Glutamatergic neuron (in vitro differentiated cells): Measurements from ENCODE around the gene HYAL1. TPM values are rescaled to one million over a fixed set of nuclear protein-coding genes. Genes with fewer than 3 reads are reported as not detected.
A peak's percentile ranks its signal among the peaks of the same experiment; 100 is the strongest.

Source experiments
- DNase-seq: peaks from one replicate; pipeline ENCODE4 v3.0.0; 2022
- H3K27ac Mint-ChIP-seq: one replicate; pipeline ENCODE4 v1.8.0; 2020; ENCODE audit warnings: mild to moderate bottlenecking, mixed read lengths, inconsistent platforms; ENCODE audit not compliant: unreplicated experiment
- H3K27me3 Mint-ChIP-seq: one replicate; pipeline ENCODE4 v1.8.0; 2020; ENCODE audit warnings: mild to moderate bottlenecking, moderate library complexity, mixed read lengths, inconsistent platforms; ENCODE audit not compliant: unreplicated experiment
- H3K36me3 Mint-ChIP-seq: one replicate; pipeline ENCODE4 v1.8.0; 2020; ENCODE audit warnings: mild to moderate bottlenecking, mixed read lengths, inconsistent platforms; ENCODE audit not compliant: unreplicated experiment
- H3K4me1 Mint-ChIP-seq: one replicate; pipeline ENCODE4 v1.8.0; 2020; ENCODE audit warnings: mild to moderate bottlenecking, low read depth, mixed read lengths, inconsistent platforms; ENCODE audit not compliant: unreplicated experiment
- H3K4me3 Mint-ChIP-seq: one replicate; pipeline ENCODE4 v1.8.0; 2020; ENCODE audit warnings: mild to moderate bottlenecking, mixed read lengths, inconsistent platforms; ENCODE audit not compliant: unreplicated experiment
- H3K9me3 Mint-ChIP-seq: one replicate; pipeline ENCODE4 v1.8.0; 2020; ENCODE audit warnings: mild to moderate bottlenecking, moderate library complexity, mixed read lengths, inconsistent platforms; ENCODE audit not compliant: unreplicated experiment
- CTCF ChIP-seq: fragments of 200-600 bp; sonication (generic); IDR thresholded peaks from one replicate; pipeline ENCODE4 v1.5.0; 2021; ENCODE audit not compliant: partially characterized antibody, unreplicated experiment
- total RNA-seq: library from RNA; stranded (reverse); fragmentation: NEBNext Ultra II Directional; extraction: Animal tissue kit (Norgen Biotek cat#: 25700); gene quantifications from one replicate; pipeline ENCODE4 v1.2.1, GENCODE V29; 2021; ENCODE audit not compliant: unreplicated experiment

HYAL1 gene
- total RNA-seq, 1 donor from 2014 or later = 0.96 TPM

- Mint-ChIP-seq H3K9me3 (peaks cover 17% of the 10 kb centered on the region), H3K4me3 (no peak overlapping the region), H3K27ac (no peak overlapping the region), H3K4me1 (peaks cover 15% of the 10 kb centered on the region), H3K36me3 (peaks cover 4% of the 10 kb centered on the region), H3K27me3 (peaks cover 27% of the 10 kb centered on the region)
- TF ChIP-seq CTCF = no peak
- no peak for DNase-seq
These were observed 39.6 kb upstream of the HYAL1 start for GRCh38 chr3:50342813-50343633.

DNA sequence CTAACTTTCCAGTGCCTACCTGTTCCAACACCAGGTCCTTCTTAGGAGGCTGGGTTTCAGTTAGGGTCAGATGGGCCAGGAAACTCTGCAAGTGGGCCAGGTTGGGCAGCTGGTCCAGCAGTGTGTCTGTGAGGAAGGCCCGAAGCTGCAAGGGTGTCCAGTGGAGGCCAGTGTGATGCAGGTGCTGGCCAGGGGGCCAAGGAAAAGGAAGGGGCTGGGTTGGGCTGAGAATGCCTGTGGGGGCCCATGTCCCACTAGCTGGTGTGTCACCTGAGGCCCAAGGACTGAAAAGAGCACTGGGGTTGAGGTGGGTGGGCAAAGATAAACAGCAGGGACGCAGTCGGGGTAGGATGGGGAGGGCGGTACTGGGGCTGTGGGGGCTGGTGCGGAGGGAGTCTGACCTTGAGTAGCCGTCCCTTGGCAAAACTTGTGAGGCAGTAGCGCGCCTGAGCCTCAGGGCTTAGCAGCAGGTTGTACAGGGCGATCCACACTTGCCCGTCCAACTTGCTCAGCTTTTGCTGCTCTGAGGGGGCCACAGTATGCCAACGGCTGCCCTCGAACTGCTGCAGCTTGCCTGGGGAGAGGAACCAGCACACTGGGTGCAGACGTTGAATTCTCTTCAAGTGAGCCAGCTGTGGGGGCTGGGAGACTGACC is 38.7 kb upstream of the HYAL1 start:
- Mint-ChIP-seq H3K4me1 (peaks cover 15% of the 10 kb centered on the region), H3K4me3 (no peak overlapping the region), H3K27me3 (peaks cover 27% of the 10 kb centered on the region), H3K36me3 (peaks cover 4% of the 10 kb centered on the region), H3K9me3 (peaks cover 17% of the 10 kb centered on the region), H3K27ac (no peak overlapping the region)
- no peak for TF ChIP-seq CTCF
- DNase-seq = no peak

DNA sequence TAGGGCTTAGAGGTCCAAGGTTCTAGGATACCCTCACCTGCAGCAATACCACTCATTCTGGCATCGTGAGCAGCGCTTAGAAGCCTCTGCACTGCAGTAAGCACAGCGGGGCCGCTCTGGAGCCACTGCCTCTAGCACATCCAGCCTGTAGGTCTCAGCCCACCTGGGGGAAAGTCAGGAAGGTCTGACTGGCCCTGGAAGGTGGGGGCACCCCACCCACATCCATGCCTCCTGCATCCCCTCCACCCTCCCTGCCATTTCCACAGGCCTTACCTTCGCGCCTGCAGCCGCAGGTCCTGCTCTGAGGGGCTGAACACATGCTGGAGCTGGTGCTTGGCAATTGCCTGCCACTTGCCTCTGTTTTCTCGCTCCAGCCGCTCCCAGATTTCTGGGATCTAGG is 38.2 kb upstream of the HYAL1 start:
- DNase-seq = no peak
- Mint-ChIP-seq H3K36me3 (peaks cover 4% of the 10 kb centered on the region), H3K27ac (no peak overlapping the region), H3K9me3 (peaks cover 18% of the 10 kb centered on the region), H3K4me1 (peaks cover 15% of the 10 kb centered on the region), H3K4me3 (no peak overlapping the region), H3K27me3 (peaks cover 29% of the 10 kb centered on the region)
- TF ChIP-seq CTCF = no peak

DNA sequence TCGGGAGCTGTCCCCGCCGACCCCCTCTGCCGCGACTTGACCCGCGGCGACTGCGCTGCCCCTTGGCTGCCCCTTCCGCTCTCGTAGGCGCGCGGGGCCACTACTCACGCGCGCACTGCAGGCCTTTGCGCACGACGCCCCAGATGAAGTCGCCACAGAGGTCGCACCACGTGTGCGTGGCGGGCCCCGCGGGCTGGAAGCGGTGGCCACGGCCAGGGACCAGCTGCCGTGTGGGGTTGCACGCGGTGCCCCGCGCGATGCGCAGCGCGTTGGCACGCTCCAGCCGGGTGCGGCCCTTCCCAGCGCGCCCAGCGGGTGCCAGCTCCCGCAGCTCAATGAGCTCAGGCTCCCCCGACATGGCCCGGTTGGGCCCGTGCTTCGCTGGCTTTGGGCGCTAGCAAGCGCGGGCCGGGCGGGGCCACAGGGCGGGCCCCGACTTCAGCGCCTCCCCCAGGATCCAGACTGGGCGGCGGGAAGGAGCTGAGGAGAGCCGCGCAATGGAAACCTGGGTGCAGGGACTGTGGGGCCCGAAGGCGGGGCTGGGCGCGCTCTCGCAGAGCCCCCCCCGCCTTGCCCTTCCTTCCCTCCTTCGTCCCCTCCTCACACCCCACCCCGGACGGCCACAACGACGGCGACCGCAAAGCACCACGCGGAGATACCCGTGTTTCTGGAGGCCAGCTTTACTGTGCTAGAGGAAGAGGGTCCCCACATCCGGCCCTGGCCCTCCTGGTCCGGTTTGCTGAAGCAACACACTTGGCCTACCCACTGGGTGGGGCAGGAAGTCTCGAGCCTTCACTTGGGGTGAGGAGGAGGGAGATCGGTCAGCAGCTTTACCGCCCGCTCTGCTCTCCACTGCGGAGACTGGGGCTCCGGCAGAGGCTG is 37.3 kb upstream of the HYAL1 start, which contains the start of gene RASSF1:
TSS of gene RASSF1 (minus strand) at position 389 of the 882 bp plus-strand sequence. CDS start at position 358, 31 bp downstream.
- DNase-seq = no peak
- no peak within 1 kb of the TSS for H3K27ac Mint-ChIP-seq
- H3K4me1 Mint-ChIP-seq = peaks cover 20% of the 10 kb centered on the region
- H3K36me3 Mint-ChIP-seq = peaks cover 4% of the 10 kb centered on the region
- H3K4me3 Mint-ChIP-seq = peak within 1 kb of the TSS; percentile 69
- H3K27me3 Mint-ChIP-seq = peaks cover 32% of the 10 kb centered on the region
- H3K9me3 Mint-ChIP-seq = peaks cover 21% of the 10 kb centered on the region
- TF ChIP-seq CTCF = no peak
